22Rv1 (cell line): Measurements from ENCODE around the gene DNAJC19.
"Not testable (repeated sequence)": the region's sequence is repeated elsewhere in the genome, so short reads cannot be mapped to it uniquely, and the experiment has no call there.

Experiments
- H3K27ac ChIP-seq: fragments of 450-650 bp; 2 replicates; pipeline ENCODE4 v1.5.1; 2017
- CTCF ChIP-seq: fragments of 450-650 bp; IDR thresholded peaks from 2 replicates; pipeline ENCODE4 v1.5.1; 2017; ENCODE audit warnings: mild to moderate bottlenecking
- ZFX ChIP-seq: fragments of 450-650 bp; IDR thresholded peaks from 2 replicates; pipeline ENCODE4 v1.6.1; 2017; ENCODE audit warnings: antibody characterized with exemption, borderline replicate concordance

The DNAJC19 gene

GRCh38 chr3:181006541-181006940 is 17.0 kb upstream of the DNAJC19 start:
- TF ChIP-seq ZFX (no peak), CTCF (no peak)

GRCh38 chr3:181003469-181003868 is 13.9 kb upstream of the DNAJC19 start:
- not testable (repeated sequence) for H3K27ac ChIP-seq

More at GRCh38 chr3:181006541-181006940, 17.0 kb upstream of the DNAJC19 start:
- H3K27ac ChIP-seq = no peak overlapping the region

GRCh38 chr3:181002331-181002730 is 12.8 kb upstream of the DNAJC19 start:
- not testable (repeated sequence) for H3K27ac ChIP-seq

GRCh38 chr3:180996415-180996932 is 6.9 kb upstream of the DNAJC19 start:
- H3K27ac ChIP-seq = no peak overlapping the region
- TF ChIP-seq CTCF = no peak
- no peak for TF ChIP-seq ZFX

- peak overlapping the region; percentile 87; the same call in 1 of the 2 replicates for H3K27ac ChIP-seq
- TF ChIP-seq CTCF (no peak), ZFX (no peak)
Measured at GRCh38 chr3:180990505-180990904, 969 bp upstream of the DNAJC19 start.

GRCh38 chr3:180987344-180987743 is 2.2 kb downstream of the DNAJC19 start:
- no peak overlapping the region for H3K27ac ChIP-seq
- TF ChIP-seq CTCF (no peak), ZFX (no peak)

GRCh38 chr3:180986366-180986765 is 3.2 kb downstream of the DNAJC19 start:
- not testable (repeated sequence) for H3K27ac ChIP-seq

GRCh38 chr3:180983136-180983535 is 6.4 kb downstream of the DNAJC19 start:
- TF ChIP-seq CTCF = no peak
- TF ChIP-seq ZFX = no peak
- H3K27ac ChIP-seq = no peak overlapping the region

- TF ChIP-seq ZFX (no peak), CTCF (no peak)
- 0 out of 2 replicates have a peak overlapping the region, but pooled peaks have one; percentile 24 for H3K27ac ChIP-seq
Measured at GRCh38 chr3:180981912-180982311, 7.6 kb downstream of the DNAJC19 start.
